NCI-H345 (cell line): ENCODE results near the gene AACS.
"Not testable (repeated sequence)": the region's sequence is repeated elsewhere in the genome, so short reads cannot be mapped to it uniquely, and the experiment has no call there.

Source experiments
- DNase-seq: peaks from one replicate; lab custom pipeline; 2025; lab: John Stamatoyannopoulos, UW

AACS gene, protein sequence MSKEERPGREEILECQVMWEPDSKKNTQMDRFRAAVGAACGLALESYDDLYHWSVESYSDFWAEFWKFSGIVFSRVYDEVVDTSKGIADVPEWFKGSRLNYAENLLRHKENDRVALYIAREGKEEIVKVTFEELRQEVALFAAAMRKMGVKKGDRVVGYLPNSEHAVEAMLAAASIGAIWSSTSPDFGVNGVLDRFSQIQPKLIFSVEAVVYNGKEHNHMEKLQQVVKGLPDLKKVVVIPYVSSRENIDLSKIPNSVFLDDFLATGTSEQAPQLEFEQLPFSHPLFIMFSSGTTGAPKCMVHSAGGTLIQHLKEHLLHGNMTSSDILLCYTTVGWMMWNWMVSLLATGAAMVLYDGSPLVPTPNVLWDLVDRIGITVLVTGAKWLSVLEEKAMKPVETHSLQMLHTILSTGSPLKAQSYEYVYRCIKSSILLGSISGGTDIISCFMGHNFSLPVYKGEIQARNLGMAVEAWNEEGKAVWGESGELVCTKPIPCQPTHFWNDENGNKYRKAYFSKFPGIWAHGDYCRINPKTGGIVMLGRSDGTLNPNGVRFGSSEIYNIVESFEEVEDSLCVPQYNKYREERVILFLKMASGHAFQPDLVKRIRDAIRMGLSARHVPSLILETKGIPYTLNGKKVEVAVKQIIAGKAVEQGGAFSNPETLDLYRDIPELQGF

DNA sequence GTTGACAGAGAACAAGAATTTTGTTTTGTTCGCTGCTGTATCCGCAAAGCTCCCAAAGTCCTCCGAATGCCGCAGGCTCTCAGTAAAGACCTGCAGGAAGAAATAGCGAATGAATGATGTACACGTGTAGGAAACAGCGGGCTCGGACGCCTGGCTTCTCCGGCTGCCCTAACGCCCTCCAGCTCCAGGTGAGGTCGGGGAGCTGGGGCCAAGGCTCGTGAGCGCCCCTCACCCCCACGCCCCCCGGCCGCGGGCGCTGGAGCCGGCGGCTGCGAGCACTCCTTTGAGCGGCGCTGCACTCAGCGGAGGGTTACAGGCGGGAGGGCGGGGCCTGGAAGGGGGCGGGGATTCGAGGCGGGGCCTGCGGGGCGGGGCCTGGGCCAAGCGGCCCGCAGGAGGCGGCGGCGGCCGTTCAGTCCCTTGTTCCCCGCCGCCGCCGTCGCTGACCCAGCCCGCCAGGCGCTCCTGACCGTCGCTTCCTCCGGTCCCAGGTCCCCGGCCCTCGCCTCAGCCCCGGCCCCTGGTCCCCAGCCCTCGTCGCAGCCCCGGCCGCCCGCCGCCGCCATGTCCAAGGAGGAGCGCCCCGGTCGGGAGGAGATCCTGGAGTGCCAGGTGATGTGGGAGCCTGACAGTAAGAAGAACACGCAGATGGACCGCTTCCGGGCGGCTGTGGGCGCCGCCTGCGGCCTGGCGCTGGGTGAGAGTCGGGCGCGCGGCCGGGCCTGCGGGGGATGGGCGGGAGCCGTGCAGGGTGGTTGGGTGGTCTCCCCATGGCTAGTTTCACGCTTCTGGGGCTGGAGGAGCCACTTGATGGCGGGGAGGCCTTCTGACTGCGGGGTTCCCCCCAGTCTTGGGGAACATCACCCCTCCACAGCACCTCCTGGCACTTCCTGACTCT lies at the start of gene AACS:
Gene AACS, plus strand, starts transcription at position 415 of the 898 bp plus-strand sequence. Its CDS starts 150 bp downstream, at position 565.
- peak; percentile 79 for DNase-seq

DNA sequence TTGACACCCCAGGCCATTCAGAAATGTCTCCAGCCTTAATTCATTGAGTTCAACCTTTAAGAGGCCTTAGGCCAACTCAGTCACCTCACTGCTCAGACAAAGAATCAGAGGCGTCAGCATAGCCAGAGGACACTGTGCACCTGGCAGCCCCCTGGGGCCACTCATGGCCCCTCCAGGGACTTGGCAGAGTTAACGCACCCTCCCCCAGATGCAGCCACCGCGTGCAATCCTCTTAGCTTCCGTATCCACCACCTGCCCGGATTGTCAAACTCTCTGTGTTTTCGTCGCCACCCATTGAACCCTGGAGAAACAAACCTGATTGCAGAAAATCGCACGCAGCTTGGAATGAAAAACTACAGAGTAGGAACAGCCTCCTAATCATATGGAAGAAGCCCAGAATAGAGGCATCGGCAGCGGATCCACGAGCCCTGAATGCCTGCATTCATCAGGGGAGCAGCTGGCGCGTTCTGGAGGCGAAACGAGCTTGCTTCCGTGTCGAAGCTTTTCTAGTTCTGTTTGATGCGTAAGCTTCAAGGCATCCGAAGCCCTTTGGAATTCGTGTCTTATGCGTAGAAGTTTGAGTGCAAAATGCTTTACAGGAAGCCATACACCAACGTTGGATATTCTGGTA lies 49.4 kb upstream of the AACS start:
- DNase-seq: peak; percentile 94

DNA sequence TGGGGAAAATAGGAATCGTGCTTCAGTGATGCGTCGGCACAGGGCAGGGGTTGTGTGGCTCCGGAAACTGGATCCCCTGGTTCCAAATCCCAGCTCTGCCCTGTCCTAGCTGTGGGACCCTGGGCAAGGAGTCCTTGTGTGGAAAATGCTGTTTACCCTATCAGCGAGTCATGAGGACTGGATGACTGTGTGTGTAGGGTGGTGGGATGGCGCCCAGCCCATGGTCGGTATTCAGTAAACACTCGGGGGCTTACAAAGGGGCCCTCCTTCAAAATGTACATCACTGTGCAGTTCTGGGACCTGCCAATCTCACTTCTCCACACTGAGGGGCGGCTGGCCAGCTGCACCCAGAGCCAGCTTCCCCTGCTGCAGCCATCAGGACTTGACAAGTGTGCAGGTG lies 47.4 kb upstream of the AACS start:
- DNase-seq: no peak

DNA sequence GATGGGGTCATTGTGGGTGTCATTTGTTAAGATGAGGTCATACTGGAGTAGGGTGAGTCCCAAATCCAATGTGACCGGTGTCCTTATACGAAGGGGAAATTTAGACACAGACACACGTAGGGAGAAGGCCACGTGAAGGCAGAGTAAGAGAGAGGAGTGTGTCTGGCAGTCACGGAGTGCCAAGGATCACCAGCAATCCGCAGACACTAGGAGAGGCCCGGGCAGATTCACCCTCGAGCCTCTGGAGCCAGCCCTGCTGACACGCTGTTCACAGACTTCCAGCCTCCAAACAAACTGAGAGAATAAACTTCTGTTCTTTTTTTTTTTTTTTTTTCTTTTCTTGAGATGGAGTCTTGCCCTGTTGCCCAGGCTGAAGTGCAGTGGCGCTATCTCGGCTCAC lies 46.9 kb upstream of the AACS start:
- no peak for DNase-seq

DNA sequence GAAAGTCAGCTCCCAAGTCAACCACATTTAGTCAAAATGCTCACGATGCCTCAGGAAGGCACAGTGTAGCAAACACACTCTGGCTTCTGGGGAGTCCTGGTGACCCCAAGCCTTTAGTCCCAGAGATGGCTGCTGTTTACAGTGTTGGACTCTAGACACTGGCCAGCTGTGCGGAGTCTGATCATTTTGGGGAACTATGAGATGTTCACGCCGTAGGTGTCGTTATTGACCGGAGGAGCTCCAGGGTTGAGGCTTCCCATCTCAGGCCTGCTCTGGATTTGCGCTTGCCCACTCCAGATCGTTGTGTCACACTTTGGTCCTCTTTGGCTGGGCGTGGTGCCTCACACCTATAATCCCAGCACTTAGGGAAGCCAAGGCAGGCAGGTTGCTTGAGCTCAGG lies 44.1 kb upstream of the AACS start:
- DNase-seq: no peak

DNA sequence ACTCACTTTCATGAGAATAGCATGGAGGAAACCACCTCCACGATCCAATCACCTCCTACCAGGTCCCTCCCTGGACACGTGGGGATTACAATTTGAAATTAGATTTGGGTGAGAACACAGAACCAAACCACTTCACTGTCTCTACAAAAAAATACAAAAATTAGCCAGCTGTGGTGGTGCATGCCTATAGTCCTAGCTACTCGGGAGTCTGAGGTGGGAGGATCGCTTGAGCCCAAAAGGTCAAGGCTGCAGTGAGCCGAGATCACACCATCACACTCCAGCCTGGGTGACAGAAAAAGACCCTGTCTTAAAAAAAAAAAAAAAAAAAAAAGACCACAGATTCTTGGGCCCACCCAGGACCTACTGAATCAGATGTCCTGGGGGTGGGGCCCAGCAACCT lies 43.5 kb upstream of the AACS start:
- DNase-seq: no peak

DNA sequence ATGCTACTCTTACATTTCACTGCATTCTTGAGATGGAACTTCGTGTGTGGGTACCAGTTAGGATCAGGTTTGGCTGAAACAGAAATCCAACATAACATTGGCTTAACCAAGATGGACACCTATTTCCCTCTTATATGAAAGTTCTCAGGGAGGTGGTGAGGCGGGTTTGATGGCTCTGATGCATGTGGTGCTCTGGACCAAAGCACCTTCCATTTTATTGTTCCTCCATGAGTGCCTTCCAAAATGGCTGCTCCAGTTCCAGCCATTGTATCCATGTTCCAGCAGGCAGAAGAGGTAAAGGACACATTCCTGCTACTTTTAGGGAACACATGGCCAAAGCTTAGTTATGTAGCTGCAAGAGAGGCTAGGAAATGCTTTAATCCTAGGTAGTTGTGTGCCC lies 42.2 kb upstream of the AACS start:
- no peak for DNase-seq

DNA sequence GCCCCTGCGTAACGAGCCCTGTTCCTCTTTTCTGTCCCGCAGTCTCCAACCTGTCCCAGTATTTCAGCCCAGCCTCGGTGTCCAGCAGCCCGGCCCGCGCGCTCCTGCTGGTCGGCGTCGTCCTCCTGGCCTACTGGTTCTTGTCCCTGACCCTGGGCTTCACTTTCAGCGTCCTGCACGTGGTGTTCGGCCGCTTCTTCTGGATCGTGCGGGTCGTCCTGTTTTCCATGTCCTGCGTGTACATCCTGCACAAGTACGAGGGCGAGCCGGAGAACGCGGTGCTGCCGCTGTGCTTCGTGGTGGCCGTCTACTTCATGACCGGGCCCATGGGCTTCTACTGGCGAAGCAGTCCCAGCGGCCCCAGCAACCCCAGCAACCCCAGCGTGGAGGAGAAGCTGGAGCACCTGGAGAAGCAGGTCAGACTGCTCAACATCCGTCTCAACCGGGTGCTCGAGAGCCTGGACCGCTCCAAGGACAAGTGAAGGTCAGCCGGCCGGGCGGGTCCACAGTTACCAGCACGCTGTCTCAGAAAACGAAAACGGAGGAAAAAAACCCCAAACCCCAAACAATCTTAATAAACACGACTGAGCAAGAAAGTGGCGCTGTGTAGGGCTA lies 40.2 kb upstream of the AACS start:
- no peak for DNase-seq

DNA sequence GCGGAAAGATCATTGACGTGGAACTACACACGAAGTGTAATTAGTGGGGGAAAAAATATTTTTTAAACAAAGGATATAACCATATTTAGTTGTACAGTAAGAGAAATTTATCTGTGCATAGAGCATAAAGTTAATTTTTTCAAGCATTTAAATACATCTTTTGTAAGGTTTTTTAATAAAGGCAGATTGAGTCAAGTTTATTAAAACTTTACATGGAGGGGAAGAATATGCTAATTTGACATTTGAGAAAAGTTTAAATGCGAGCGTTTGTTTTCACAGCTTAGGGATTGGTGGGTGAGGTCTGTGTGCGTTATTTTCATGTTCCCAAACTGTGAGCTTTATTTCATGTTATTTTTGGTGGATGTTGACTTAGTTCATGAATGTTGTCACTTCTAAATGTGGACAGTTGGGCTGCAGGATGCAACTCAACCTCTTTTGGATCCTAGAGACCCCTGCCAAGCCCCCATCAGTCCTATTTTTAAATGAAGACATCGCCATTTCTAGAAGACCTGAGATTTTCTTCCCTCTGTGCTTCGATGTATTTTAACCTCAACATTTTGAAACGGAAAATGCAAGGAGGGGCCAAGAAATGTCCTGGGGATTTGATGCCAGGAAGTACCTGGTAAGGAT lies 39.5 kb upstream of the AACS start:
- DNase-seq: no peak

DNA sequence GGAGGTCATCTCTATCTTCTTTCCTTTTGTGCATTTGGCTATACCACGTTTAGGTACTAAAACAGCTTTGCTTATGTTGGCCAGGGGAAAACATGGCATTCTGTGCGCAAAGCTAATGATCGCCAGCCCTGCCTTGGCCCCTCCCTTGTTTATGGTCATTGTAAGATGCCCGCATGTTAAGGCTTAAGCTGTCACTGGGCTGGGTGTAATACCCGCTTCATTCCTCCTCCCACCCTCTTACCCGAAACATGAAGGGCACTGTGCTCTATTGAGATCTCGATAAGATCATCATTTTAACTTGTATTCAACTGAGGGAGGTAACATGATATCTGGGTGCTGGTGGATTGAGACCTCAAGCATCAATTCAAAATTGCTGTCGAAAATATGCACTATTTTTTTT lies 37.1 kb upstream of the AACS start:
- no peak for DNase-seq

DNA sequence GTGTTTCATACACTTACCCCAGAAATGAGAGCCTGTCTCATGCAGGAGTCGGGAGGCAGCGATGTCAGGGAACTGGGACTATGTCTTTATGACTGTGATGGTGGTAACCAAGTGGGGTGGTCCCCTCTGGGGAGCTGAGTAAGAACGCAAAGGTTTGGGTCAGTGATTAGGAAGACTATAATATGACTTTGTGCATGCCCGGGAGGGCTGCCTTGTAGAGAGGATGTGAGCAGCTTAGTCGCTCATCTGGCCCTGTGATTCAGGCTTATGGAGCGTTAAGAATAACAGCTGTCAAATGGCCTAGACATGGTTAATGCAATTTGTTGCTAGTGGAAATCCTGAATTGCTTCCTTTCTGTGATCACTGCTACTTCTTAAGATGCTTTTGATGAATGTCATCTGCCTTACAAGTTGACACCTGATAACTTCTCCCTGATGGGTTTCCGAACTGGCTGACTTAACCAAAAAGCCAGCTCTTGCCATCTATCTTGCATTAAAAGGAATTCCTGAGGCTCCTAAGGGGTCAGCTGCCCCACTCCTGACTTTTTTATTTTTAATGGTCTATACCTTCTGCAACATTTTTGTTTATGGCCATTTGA lies 35.4 kb upstream of the AACS start:
- no peak for DNase-seq

DNA sequence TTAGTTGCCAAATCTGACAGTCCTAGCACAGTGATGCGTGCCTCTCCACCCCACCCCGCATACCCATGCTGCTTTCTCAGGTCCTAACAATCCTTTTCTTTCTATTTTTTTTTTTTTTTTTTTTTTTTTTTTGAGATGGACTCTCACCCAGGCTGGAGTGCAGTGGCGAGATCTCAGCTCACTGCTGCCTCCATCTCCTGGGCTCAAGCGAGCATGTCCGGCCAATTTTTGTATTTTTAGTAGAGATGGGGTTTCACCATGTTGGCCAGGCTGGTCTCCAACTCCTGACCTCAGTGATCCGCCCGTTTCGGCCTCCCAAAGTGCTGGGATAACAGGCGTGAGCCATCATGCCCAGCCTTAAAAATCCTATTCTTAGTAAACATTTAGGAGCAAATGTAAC lies 33.8 kb upstream of the AACS start:
- DNase-seq: not testable (repeated sequence)

DNA sequence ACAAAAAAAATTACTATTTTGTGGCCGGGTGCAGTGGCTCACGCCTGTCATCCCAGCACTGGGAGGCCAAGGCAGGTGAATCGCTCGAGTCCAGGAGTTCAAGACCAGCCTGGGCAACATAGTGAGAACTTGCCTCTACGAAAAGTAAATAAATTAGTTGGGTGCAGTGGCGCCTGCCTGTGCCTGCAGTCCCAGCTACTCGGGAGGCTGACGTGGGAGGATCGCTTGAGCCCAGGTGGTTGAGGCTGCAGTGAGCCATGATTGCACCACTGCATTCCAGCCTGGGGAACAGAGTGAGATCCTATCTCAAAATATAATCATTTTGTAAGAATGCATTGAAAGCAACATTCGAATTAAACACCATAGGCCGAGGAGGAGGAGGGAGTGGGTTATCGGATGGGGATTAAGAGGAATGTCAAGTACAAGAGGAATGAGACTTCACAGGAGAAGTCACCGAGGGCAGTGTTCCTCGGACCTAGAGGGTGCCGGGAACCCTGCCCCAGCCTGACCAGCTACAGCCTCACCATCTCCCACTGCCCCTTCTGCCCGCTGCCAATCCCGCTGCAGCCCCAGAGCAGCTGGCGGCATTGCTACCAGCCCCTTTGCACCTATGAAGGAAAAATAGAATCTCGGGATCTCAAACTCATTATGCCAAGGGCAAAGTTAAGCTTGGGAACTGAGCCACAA lies 32.6 kb upstream of the AACS start:
- no peak for DNase-seq

DNA sequence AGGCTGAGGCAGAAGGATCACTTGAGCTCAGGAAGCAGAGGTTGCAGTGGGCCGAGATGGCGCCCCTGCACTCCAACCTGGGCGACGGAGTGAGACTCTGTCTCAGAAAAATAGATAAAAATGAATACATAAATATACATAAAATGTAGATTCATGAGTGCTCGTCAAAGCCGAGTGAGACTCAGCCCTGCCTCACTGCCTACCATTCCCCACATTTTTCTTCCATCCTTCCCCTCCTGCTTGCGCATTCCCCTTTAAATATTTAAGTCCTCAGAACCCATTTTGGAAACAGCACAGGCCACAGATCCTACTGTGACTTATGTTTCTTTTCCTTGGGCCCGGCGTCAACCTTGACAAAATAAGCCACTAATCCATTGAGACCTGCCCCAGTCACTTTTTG lies 31.9 kb upstream of the AACS start:
- no peak for DNase-seq

DNA sequence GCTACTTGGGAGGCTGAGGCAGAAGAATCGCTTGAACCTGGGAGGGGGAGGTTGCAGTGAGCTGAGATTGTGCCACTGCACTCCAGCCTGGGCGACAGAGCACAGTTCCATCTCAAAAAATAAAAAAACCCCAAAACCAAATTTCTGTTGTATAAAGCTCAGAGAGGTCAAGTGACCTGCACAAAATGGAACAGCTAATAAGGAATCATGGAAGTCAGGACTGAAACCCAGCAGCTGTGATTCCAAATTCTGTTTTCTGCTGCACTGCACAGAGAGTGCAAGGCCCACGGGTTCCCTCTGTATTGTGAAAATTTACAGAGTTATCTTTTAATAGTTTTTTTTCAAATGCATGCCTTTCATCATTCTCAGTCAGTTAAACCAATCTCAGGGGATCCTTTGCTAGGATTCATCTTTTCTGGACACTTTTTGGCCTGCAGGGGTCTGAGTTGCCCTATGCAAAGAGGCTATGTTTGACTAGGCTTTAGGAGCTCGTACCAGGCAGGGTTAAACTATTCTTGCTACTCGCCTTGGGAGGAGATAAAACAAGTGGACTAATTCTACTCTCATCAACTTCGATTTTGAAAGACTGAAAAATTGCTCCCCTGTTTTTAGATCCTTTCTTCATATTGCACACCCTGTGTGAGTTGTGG lies 26.1 kb upstream of the AACS start:
- DNase-seq: no peak

DNA sequence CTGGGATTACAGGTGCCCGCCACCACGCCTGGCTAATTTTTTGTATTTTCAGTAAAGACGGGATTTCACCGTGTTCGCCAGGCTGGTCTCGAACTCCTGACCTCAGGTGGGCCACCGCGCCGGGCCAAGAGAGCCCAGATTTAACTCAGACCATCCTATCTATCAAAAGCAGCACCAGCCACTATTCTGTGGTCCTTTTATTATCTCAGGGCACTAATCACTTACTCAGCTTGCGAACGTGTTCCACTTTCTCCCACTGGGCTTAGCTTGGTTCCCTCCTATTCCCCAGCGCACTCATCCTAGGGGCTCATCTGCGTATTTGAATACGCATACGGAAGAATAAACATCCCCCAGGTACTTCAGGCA lies 16.2 kb upstream of the AACS start:
- no peak for DNase-seq

DNA sequence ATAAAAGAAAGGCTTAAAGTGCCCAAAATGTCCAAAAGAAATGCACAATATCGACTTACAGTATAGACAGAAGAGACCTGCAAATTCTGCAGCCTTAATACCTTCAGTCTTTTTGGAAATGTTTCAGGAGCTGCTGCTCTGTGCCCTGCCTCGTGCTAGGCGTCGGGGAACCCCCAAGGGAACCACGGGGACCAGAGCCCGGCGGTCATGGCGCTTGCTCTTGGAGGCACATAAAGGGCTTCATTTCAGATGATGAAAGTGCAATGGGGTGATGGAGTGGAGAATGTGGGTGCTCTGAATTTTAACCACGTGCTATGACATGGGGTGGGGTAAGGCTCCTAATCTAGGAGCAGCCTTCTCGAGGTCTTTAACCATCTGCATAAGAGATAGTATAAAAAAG lies 14.8 kb upstream of the AACS start:
- no peak for DNase-seq

DNA sequence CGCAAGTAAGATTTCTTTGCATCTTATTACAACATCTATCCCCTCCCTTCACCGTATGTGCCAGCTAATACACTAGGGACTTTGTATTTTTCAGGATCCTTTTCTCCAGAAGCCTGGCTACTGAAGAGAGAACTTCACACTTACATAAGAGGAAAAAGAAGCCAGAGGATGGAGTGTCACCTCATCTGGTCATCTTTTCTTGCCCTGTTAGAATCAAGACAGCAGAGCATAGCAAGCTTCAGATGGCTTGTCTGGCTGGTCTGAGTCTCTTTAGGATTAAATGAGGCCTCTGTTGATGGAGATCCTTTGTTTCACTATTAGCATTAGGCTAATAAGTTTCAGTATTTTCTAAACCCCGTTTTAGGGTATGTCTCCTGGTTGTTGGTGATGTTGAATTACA lies 14.4 kb upstream of the AACS start:
- DNase-seq: no peak

DNA sequence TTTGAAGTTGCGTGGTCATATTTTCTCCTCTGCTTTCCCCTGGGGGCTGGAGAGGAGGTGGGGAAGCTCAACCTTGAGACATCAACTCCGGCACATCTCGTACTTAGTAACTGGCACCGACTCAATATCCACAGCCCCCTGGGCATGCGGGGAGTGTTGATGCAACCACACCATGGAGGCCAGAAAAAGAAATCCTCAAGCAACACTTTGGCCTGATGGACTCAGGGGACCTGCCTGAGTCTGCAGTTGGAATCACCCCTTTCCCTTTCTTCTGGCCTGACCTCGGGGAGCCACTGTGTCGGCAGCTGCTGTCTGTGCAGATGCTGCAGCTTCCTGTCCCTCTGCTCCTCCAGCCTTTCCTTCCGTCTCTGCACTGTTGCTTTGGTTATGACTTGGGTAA lies 11.4 kb upstream of the AACS start:
- no peak for DNase-seq

DNA sequence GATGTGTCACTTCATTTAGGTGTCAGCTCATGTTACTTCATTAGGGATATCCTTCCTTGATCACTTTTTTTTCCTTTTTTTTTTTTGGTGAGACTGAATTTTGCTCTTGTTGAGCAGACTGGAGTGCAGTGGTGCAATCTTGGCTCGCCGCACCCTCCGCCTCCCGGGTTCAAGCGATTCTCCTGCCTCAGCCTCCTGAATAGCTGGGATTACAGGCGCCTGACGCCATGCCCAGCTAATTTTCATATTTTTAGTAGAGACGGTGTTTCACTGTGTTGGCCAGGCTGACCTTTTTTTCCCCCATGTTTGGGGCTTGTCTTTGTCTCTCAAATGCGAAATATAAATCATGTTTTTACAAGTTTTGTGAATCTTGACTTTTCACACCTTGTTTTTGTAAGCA lies 9.6 kb upstream of the AACS start:
- DNase-seq: no peak
